Measurements from ENCODE around the gene CSPG4. TPM values are rescaled to one million over a fixed set of nuclear protein-coding genes. Genes with fewer than 3 reads are reported as not detected.
"Not testable (repeated sequence)": the region's sequence is repeated elsewhere in the genome, so short reads cannot be mapped to it uniquely, and the experiment has no call there.

The CSPG4 gene
- total and polyA plus RNA-seq, 8 donors: 1.8 to 44.6 (median 20.3) TPM

DNA sequence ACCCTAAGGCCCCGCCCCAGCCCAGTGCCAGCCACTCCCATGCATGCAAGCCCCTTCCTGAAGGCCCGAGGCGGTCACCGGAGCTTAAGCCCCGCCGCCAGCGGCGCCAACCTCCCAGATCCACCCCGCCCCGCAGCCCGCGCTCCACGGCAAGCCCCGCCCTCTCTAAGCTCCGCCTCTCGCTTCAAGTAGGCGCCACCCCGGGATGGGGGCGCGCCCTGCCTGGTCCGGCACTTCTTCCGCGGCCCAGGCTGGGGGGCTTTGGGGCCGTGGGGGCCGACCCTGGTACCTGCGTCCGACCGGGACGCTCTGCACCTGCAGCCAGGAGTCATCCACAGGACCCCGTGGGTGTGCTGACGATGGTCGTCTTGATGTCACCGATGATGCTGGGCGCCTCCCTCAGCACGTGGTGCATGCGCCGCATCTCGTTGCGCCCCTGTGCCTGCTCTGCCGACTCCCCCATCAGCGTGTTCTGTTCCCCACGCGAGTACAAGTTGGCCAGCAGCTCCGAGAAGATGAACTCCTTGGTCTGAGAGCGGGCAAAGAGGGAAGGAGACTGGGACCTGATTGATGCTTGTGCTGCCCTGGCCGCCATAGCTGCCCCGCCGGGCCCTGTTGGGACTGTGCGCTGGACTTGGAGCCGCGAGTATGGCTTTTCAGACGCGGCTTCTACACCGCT, 26.1 kb upstream of the CSPG4 start:
- Histone ChIP-seq H3K4me1 (peaks cover 9 to 22% (median 14%) of the 10 kb centered on the region in 4 donors), H3K4me3 (peak overlapping the region; percentile 73 to 81 (median 76)), H3K9me3 (no peaks in the 10 kb centered on the region), H3K27me3 (no peaks in the 10 kb centered on the region), H3K27ac (peak overlapping the region in 4 of 5 donors; percentile 12 to 85 (median 74)), H3K36me3 (no peaks in the 10 kb centered on the region)
- intact Hi-C loops (cut with DNase I; ENCODE audit: low total_unique reads): loop anchor here (10.0 kb wide), 1 partner anchor 66 kb away; no protein-coding TSS in a partner anchor
- 4 to 11% (median 9%) methylated on average over 41 to 54 of the region's 54 CpGs for WGBS, 5 donors
- TF ChIP-seq CTCF (IDR thresholded peaks at IDR 0.05) (no peak), POLR2A (IDR thresholded peaks at IDR 0.05) (no peak), POLR2AphosphoS5 (IDR thresholded peaks at IDR 0.05) (peak in 1 of 3 donors; percentile 28)
- peak; percentile 98 for DNase-seq

DNA sequence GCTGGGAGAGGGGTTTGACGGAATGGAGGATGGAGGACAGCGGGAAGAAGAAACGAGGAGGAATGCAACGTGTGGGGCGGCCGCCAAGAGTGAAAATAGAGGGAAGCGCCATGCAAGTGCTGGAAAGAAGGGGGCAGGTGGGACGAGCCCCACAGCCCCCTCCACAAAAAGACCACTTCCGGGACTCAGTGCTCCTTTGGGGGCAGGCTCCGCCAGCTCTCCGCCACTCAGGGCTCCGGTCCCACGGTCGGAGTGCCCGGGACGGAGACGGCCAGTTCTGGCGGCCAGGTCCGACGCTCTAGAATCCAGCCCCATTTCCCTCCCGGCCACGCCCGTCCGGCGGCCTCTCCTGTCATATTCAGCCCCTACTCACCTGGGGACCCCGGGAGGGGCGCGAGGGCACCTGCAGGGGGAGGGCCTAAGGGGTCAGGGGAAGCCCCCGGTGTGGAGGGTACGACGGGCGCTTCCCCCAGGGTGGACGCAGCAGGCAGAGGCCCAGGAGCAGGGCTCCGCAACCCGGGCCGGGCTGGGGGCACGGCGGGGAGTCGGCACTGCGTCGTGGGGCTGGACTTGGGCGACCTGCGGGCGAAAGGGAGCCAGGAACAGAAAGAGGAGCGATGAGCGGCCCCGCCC, 25.5 kb upstream of the CSPG4 start:
- Histone ChIP-seq H3K4me3 (peak overlapping the region; percentile 73 to 81 (median 76)), H3K27me3 (no peaks in the 10 kb centered on the region), H3K4me1 (peaks cover 9 to 24% (median 15%) of the 10 kb centered on the region in 4 donors), H3K27ac (peak overlapping the region; percentile 32 to 85 (median 70)), H3K36me3 (no peaks in the 10 kb centered on the region), H3K9me3 (no peaks in the 10 kb centered on the region)
- TF ChIP-seq POLR2AphosphoS5 (IDR thresholded peaks at IDR 0.05) (peak in 1 of 3 donors; percentile 47), CTCF (IDR thresholded peaks at IDR 0.05) (no peak)
- intact Hi-C loops (cut with DNase I; ENCODE audit: low total_unique reads): loop anchor here (10.0 kb wide), 1 partner anchor 67 kb away; no protein-coding TSS in a partner anchor
- DNase-seq: no peak
- WGBS, 5 donors: 4 to 7% (median 5%) methylated on average over 21 to 47 of the region's 47 CpGs

GRCh38 chr15:75737116-75738013, 24.7 kb upstream of the CSPG4 start:
- Histone ChIP-seq H3K27ac (peak overlapping the region in 2 of 5 donors; percentile 70 to 85), H3K4me1 (peaks cover 9 to 31% (median 23%) of the 10 kb centered on the region in 4 donors), H3K4me3 (peak overlapping the region; percentile 73 to 81 (median 76))
- DNase-seq, H3K27me3 ChIP-seq, H3K36me3 ChIP-seq, H3K9me3 ChIP-seq: not testable (repeated sequence)
- WGBS, 5 donors: 70 to 79% (median 73%) methylated on average over 9 to 14 of the region's 14 CpGs
- intact Hi-C loops (cut with DNase I; ENCODE audit: low total_unique reads): loop anchor here (10.0 kb wide), 1 partner anchor 67 kb away; no protein-coding TSS in a partner anchor

- Histone ChIP-seq H3K4me3 (no peak overlapping the region), H3K27ac (no peak overlapping the region), H3K4me1 (peaks cover 9 to 42% (median 28%) of the 10 kb centered on the region in 4 donors), H3K27me3 (no peaks in the 10 kb centered on the region), H3K9me3 (no peaks in the 10 kb centered on the region), H3K36me3 (no peaks in the 10 kb centered on the region)
- intact Hi-C loops (cut with DNase I; ENCODE audit: low total_unique reads): loop anchor here (10.0 kb wide), 1 partner anchor 69 kb away; no protein-coding TSS in a partner anchor
- TF ChIP-seq POLR2AphosphoS5 (IDR thresholded peaks at IDR 0.05) (no peak), EP300 (IDR thresholded peaks at IDR 0.05) (no peak), CTCF (IDR thresholded peaks at IDR 0.05) (no peak), POLR2A (IDR thresholded peaks at IDR 0.05) (no peak)
- no peak for DNase-seq
- WGBS, 5 donors: 89 to 94% (median 91%) methylated on average over 6 to 8 of the region's 8 CpGs
These were observed 23.6 kb upstream of the CSPG4 start for GRCh38 chr15:75736256-75736655.

DNA sequence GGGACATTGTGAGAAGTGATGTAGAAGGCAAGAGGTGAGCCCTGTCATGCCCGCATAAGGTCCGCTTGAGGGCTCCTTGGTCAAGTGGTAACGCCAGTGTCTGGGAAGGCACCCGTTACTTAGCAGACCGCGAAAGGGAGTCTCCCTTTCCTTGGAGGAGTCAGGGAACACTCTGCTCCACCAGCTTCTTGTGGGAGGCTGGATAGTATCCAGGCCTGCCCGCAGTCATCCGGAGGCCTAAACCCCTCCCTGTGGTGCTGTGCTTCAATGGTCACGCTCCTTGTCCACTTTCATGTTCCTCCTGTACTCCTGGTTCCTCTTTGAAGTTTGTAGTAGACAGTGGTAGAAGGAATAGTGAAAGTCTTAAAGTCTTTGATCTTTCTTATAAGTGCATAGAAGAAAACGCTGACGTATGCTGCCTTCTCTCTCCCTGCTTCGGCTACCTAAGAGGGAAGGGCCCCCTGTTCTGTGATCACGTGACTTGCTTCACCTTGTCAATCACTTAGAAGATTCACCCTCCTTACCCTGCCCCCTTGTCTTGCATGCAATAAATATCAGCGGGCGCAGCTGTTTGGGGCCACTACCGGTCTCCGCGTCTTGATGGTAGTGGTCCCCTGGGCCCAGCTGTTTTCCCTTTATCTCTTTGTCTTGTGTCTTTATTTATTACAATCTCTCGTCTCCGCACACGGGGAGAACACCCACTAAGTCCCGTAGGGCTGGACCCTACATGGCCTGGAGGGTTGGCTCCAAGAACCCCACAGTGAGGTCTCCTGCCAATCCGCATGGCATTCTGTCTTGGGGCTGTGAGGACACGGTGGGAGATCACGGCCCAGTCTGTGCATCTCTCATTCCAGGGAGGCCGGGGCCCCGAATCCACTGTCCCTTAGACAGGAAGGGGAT, 22.5 kb upstream of the CSPG4 start:
- not testable (repeated sequence) for DNase-seq, H3K27me3 ChIP-seq, H3K36me3 ChIP-seq, H3K4me3 ChIP-seq, H3K9me3 ChIP-seq
- WGBS, 5 donors: 82 to 92% (median 88%) methylated on average over 26 to 27 of the region's 27 CpGs
- intact Hi-C loops (cut with DNase I; ENCODE audit: low total_unique reads): loop anchor here (10.0 kb wide), 1 partner anchor 70 kb away; no protein-coding TSS in a partner anchor
- Histone ChIP-seq H3K4me1 (peaks cover 9 to 45% (median 28%) of the 10 kb centered on the region in 4 donors), H3K27ac (peak overlapping the region in 1 of 5 donors; percentile 51)
